Activated CD4-positive, alpha-beta memory T cell treated with anti-CD3 and anti-CD28 coated beads for 36 hours (primary cell): Measurements from ENCODE around the gene CMTM3. TPM values are rescaled to one million over a fixed set of nuclear protein-coding genes. Genes with fewer than 3 reads are reported as not detected.

Experiments
- CTCF ChIA-PET: fragments of 350-600 bp; sonication (Branson Sonifier 250); formaldehyde crosslinking; loops from one replicate; lab custom pipeline; 2021; ENCODE audit warnings: antibody characterized with exemption, inconsistent platforms; lab: Charles Lee
- POLR2A ChIA-PET: fragments of 350-600 bp; sonication (Branson Sonifier 250); formaldehyde crosslinking; loops from one replicate; lab custom pipeline; 2021; ENCODE audit warnings: antibody characterized with exemption; lab: Charles Lee
- DNase-seq: peaks from one replicate; pipeline ENCODE4 v3.0.0-alpha.2; 2020
- H3K27ac Mint-ChIP-seq: one replicate; pipeline ENCODE4 v1.8.0; 2021; ENCODE audit warnings: mixed read lengths
- H3K27me3 Mint-ChIP-seq: one replicate; pipeline ENCODE4 v1.8.0; 2021; ENCODE audit warnings: mixed read lengths
- H3K36me3 Mint-ChIP-seq: one replicate; pipeline ENCODE4 v1.8.0; 2021; ENCODE audit warnings: mixed read lengths
- H3K4me1 Mint-ChIP-seq: one replicate; pipeline ENCODE4 v1.8.0; 2021; ENCODE audit warnings: low read depth, mixed read lengths
- H3K4me3 Mint-ChIP-seq: one replicate; pipeline ENCODE4 v1.8.0; 2021; ENCODE audit warnings: mild to moderate bottlenecking, mixed read lengths
- H3K9me3 Mint-ChIP-seq: one replicate; pipeline ENCODE4 v1.8.0; 2021; ENCODE audit warnings: mixed read lengths
- intact Hi-C: fragments of 100-400 bp; cut with micrococcal nuclease; formaldehyde crosslinking; loops from one replicate; pipeline ENCODE4 v1.15.1; 2023
- total RNA-seq, 2 experiments: library from RNA; stranded (reverse); gene quantifications; one replicate each; pipeline ENCODE4 v1.2.3, GENCODE V29; 2021

Gene CMTM3
- total RNA-seq, 2 experiments from 2014 or later, result 64.6 to 65.9 TPM

DNA sequence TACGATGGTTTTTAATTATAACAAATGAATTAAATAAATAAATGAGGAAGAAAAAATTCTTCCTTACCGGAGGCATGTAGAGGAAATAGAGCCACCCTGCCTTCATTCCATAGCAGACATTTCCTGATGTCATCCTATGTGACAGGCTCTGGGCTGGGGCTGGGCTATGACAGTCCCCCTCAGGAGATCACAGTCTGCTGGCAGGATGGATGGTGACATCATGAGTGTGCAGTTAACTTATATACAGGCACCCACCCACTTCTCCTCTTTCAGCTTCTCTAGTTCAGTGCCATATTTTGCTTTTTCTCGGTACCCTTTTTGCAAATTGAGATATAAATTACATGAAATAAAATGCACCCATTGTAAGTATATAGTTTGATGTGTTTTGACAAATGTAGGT, 6.4 kb upstream of the CMTM3 start:
- CTCF ChIA-PET, result interaction anchor here (1.0 to 1.6 kb wide), 5 partner anchors 9 to 53 kb away, joined by 3 to 5 read pairs (median 3); partner anchors contain the start of genes CKLF and CMTM2
- intact Hi-C loops, result no loop called here
- Mint-ChIP-seq H3K27me3 (no peaks in the 10 kb centered on the region), H3K27ac (peak overlapping the region; percentile 69), H3K9me3 (peaks cover 9% of the 10 kb centered on the region), H3K4me3 (no peak overlapping the region), H3K36me3 (peaks cover 2% of the 10 kb centered on the region), H3K4me1 (peaks cover 37% of the 10 kb centered on the region)
- DNase-seq, result peak; percentile 39
- POLR2A ChIA-PET, result no interaction called here

GRCh38 chr16:66599726-66600125, 4.8 kb upstream of the CMTM3 start:
- ChIA-PET POLR2A (no interaction called here), CTCF (no interaction called here)
- Mint-ChIP-seq H3K27me3 (no peaks in the 10 kb centered on the region), H3K27ac (no peak overlapping the region), H3K4me3 (no peak overlapping the region), H3K36me3 (peaks cover 2% of the 10 kb centered on the region), H3K4me1 (peaks cover 39% of the 10 kb centered on the region), H3K9me3 (peaks cover 9% of the 10 kb centered on the region)
- no peak for DNase-seq
- intact Hi-C loops, result no loop called here

DNA sequence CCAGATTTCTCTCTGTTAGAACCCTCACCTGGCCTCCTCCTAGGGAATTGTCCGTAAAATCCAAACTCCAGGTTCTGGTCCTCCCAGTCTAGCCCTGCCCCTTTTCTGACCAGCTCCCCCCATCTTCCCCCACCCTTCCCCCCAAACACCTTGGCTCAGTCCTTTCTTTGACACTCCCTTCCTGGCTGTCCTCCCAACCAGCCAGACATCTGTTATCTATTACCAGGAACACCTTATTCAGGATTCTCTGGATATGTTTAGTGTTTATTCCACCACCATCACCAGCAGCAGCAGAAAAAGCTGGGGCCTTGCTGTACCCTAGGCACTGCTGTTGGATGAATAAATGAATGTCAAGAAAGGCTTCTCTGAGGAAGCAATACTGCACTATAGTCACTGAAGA, 4.0 kb upstream of the CMTM3 start:
- no peak for DNase-seq
- Mint-ChIP-seq H3K36me3 (peaks cover 2% of the 10 kb centered on the region), H3K27ac (peak overlapping the region; percentile 1), H3K27me3 (no peaks in the 10 kb centered on the region), H3K4me3 (no peak overlapping the region), H3K9me3 (peaks cover 9% of the 10 kb centered on the region), H3K4me1 (peaks cover 35% of the 10 kb centered on the region)
- intact Hi-C loops, result no loop called here
- CTCF ChIA-PET, result no interaction called here
- POLR2A ChIA-PET, result no interaction called here

- H3K9me3 Mint-ChIP-seq, result peaks cover 9% of the 10 kb centered on the region
- H3K27ac Mint-ChIP-seq, result no peak overlapping the region
- intact Hi-C loops, result no loop called here
- H3K4me3 Mint-ChIP-seq, result no peak overlapping the region
- H3K27me3 Mint-ChIP-seq, result no peaks in the 10 kb centered on the region
- peaks cover 40% of the 10 kb centered on the region for H3K4me1 Mint-ChIP-seq
- no peak for DNase-seq
- POLR2A ChIA-PET, result interaction anchor here (1.0 kb wide), 1 partner anchor 37 kb away, joined by 3 read pairs; no protein-coding TSS in a partner anchor
- CTCF ChIA-PET, result interaction anchor here (1.2 to 4.3 kb wide), 4 partner anchors 38 to 122 kb away, joined by 4 to 37 read pairs (median 8); partner anchors contain the start of gene CKLF
- H3K36me3 Mint-ChIP-seq, result peaks cover 5% of the 10 kb centered on the region
Observed at GRCh38 chr16:66601471-66601870, 3.0 kb upstream of the CMTM3 start.

DNA sequence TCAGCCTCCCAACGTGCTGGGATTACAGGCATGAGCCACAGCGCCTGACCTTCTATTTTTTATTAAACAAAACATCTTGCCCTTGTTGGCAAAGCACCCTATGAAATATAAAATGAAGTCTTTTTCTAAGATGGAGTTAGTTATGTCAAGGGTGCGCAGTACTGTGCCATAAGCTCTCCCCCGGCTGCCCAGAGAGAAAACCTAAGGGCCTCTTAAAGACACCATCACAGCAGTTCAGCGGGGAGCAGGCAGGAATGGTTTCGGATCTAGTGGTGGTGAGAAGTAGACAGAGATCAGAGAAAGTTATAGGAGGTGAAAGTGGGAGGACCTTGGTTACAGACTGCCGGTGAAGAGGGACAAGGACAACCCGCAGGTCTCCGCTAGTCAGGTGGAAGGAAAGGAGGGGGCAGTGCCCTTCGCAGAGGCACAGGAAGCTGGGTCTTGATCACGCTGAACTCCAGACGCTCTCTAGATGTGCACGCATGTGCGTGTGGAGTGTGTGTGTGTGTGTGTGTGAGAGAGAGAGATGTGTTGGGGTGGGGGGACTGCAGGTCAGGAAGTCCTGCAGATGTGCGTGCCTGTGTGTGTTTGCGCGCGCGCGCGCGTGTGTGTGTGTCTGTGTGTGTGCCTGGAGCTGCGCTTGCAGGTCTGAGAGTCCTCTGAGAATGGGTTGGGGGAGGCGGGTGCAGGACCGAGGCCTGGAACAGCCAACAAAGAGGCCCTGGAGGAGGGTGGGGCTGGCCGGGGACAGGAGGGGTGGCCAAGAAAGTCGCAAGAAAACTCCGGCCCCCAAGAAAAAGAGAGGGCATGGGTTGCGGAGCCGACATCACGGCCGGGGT, 748 bp upstream of the CMTM3 start:
- intact Hi-C loops, result loop anchor here (1.0 to 2.0 kb wide), 6 partner anchors 13 to 195 kb away; partner anchors contain the start of gene CKLF
- DNase-seq, result peak; percentile 89
- ChIA-PET CTCF (interaction anchor here (0.7 to 4.3 kb wide), 14 partner anchors 11 to 278 kb away, joined by 3 to 37 read pairs (median 5); partner anchors contain the start of gene CKLF), POLR2A (interaction anchor here (0.6 to 2.8 kb wide), 6 partner anchors 13 to 78 kb away, joined by 3 to 15 read pairs (median 6); partner anchors contain the start of gene CKLF)
- H3K36me3 Mint-ChIP-seq, result peaks cover 5% of the 10 kb centered on the region
- H3K9me3 Mint-ChIP-seq, result peaks cover 9% of the 10 kb centered on the region
- peak overlapping the region; percentile 98 for H3K27ac Mint-ChIP-seq
- peak overlapping the region; percentile 97 for H3K4me3 Mint-ChIP-seq
- no peaks in the 10 kb centered on the region for H3K27me3 Mint-ChIP-seq
- peaks cover 40% of the 10 kb centered on the region for H3K4me1 Mint-ChIP-seq

GRCh38 chr16:66605177-66605978, 874 bp downstream of the CMTM3 start:
- intact Hi-C loops, result loop anchor here (2.0 to 5.0 kb wide), 5 partner anchors 15 to 267 kb away; partner anchors contain the start of genes CMTM4 and DYNC1LI2
- CTCF ChIA-PET, result interaction anchor here (0.6 to 4.3 kb wide), 8 partner anchors 15 to 126 kb away, joined by 3 to 37 read pairs (median 5); no protein-coding TSS in a partner anchor
- Mint-ChIP-seq H3K27me3 (no peaks in the 10 kb centered on the region), H3K36me3 (peaks cover 14% of the 10 kb centered on the region), H3K4me3 (peak overlapping the region; percentile 74), H3K27ac (peak overlapping the region; percentile 83), H3K4me1 (peaks cover 38% of the 10 kb centered on the region), H3K9me3 (peaks cover 9% of the 10 kb centered on the region)
- POLR2A ChIA-PET, result interaction anchor here (2.8 kb wide), 1 partner anchor 41 kb away, joined by 15 read pairs; no protein-coding TSS in a partner anchor
- peak; percentile 55 for DNase-seq

- H3K36me3 Mint-ChIP-seq, result peaks cover 19% of the 10 kb centered on the region
- peak overlapping the region; percentile 74 for H3K4me3 Mint-ChIP-seq
- DNase-seq, result peak; percentile 25
- H3K27ac Mint-ChIP-seq, result peak overlapping the region; percentile 83
- intact Hi-C loops, result loop anchor here (2.0 to 5.0 kb wide), 5 partner anchors 15 to 266 kb away; partner anchors contain the start of genes CMTM4 and DYNC1LI2
- peaks cover 38% of the 10 kb centered on the region for H3K4me1 Mint-ChIP-seq
- H3K9me3 Mint-ChIP-seq, result peaks cover 3% of the 10 kb centered on the region
- ChIA-PET CTCF (interaction anchor here (1.0 to 3.7 kb wide), 6 partner anchors 8 to 200 kb away, joined by 3 to 30 read pairs (median 14); no protein-coding TSS in a partner anchor), POLR2A (interaction anchor here (0.6 to 2.8 kb wide), 2 partner anchors 42 to 410 kb away, joined by 3 to 15 read pairs; no protein-coding TSS in a partner anchor)
- no peaks in the 10 kb centered on the region for H3K27me3 Mint-ChIP-seq
Observed at GRCh38 chr16:66605979-66606751, 1.7 kb downstream of the CMTM3 start.

DNA sequence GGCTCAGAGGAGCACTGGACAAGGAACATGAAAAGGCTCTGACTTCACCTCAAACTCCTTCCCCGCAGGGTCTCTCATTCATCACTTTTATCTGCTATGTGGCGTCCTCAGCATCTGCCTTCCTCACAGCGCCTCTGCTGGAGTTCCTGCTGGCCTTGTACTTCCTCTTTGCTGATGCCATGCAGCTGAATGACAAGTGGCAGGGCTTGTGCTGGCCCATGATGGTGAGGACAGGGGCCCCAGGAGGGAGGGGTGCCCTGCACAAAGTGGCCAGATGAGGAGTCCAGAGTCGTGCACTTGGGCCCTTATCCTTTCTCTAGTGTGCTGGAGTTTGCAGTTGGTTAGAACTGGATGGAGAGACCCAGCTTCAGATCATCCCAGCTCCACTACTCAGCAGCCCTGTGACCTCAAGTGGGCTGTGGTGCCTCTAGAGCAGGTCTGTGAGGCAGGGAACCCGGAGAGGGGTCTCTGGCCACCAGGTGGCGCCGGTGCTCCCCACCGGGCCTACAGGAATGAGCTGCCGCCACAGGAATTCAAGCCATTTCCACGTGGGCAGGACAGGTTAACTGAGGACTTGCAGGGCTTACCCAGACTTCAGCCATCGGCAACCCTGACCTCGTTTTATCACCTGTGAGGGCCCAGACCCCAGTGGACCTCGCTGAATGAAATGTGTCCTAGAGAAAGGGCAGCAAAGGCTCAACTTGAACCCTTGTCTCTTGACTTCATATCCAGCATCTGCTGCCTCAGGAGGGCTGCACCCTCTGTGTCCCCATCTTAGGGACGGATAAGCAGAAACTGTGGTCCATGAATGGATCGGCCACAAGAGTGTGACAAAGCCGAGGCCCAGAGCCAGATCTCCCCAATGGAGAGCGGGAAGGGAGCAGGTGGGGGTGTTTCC, 4.0 kb downstream of the CMTM3 start:
- POLR2A ChIA-PET, result interaction anchor here (0.8 to 1.4 kb wide), 3 partner anchors 45 to 87 kb away, joined by 3 read pairs; no protein-coding TSS in a partner anchor
- no peak overlapping the region for H3K4me3 Mint-ChIP-seq
- intact Hi-C loops, result loop anchor here (2.0 to 5.0 kb wide), 4 partner anchors 42 to 264 kb away; partner anchors contain the start of genes CMTM4 and DYNC1LI2

GRCh38 chr16:66609139-66609510, 4.6 kb downstream of the CMTM3 start:
- POLR2A ChIA-PET, result interaction anchor here (0.8 to 1.4 kb wide), 2 partner anchors 87 kb away, joined by 3 read pairs; no protein-coding TSS in a partner anchor
- intact Hi-C loops, result loop anchor here (2.0 to 5.0 kb wide), 4 partner anchors 42 to 263 kb away; partner anchors contain the start of genes CMTM4 and DYNC1LI2
- Mint-ChIP-seq H3K27ac (no peak overlapping the region), H3K36me3 (peaks cover 30% of the 10 kb centered on the region), H3K4me3 (no peak overlapping the region), H3K27me3 (no peaks in the 10 kb centered on the region), H3K9me3 (no peaks in the 10 kb centered on the region), H3K4me1 (peaks cover 28% of the 10 kb centered on the region)
- no peak for DNase-seq
- CTCF ChIA-PET, result interaction anchor here (0.6 to 3.7 kb wide), 43 partner anchors 8 to 266 kb away, joined by 3 to 33 read pairs (median 5); partner anchors contain the start of genes CKLF, CMTM2, CMTM4 and DYNC1LI2

More for the DNA sequence above, 4.0 kb downstream of the CMTM3 start:
- DNase-seq, result peak; percentile 89
- Mint-ChIP-seq H3K27me3 (no peaks in the 10 kb centered on the region), H3K9me3 (no peaks in the 10 kb centered on the region), H3K4me1 (peaks cover 34% of the 10 kb centered on the region), H3K27ac (peak overlapping the region; percentile 62), H3K36me3 (peaks cover 30% of the 10 kb centered on the region)
- CTCF ChIA-PET, result interaction anchor here (0.6 to 3.7 kb wide), 48 partner anchors 9 to 266 kb away, joined by 3 to 33 read pairs (median 4); partner anchors contain the start of genes CKLF, CMTM2, CMTM4 and DYNC1LI2
